SU-DHL-6 (cell line): ENCODE results near the gene CCNQ.

ENCODE experiments used
- CTCF ChIP-seq: fragments of 200-600 bp; sonication (generic); IDR thresholded peaks from one replicate; pipeline ENCODE4 v1.5.1; 2017; ENCODE audit warnings: antibody characterized with exemption, mild to moderate bottlenecking, low read length, moderate library complexity; ENCODE audit not compliant: insufficient read depth, poor library complexity, severe bottlenecking
- EZH2phosphoT487 ChIP-seq: fragments of 200-600 bp; sonication (generic), shearing (Covaris generic); conservative IDR thresholded peaks from 2 replicates; pipeline ENCODE4 v1.6.1; 2018; ENCODE audit warnings: mild to moderate bottlenecking, antibody characterized with exemption, low read length, moderate library complexity, mixed read lengths

- no peak for TF ChIP-seq CTCF
- TF ChIP-seq EZH2phosphoT487 = no peak
Observed at GRCh38 chrX:153595387-153595786, 3.6 kb downstream of the CCNQ start.
